Raji (cell line): ENCODE measurements around the gene ANXA3.

Experiments used
- POLR2A ChIP-seq: IDR thresholded peaks from 2 replicates; pipeline ENCODE4 v1.6.1; 2011; ENCODE audit warnings: low read depth, low read length, control low read depth; ENCODE audit not compliant: insufficient read depth

The ANXA3 gene

DNA sequence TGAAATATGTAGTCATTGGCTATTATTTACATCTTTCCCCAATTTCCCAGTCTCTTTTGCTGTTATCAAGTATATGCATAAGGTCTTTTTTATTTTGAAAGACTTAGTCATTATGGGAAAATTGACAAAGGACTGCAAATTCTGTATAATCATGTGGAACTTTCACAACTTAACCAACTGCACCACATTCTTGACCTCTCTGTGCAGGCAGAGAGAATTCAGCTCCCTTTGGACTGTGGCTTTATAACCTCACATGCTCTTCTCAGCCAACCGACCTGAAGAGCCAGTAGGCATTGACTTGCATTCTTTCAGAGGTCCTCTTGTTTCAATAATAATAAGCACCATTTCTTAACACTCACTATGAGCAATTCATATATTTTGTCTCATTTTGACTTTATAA, 66.9 kb downstream of the ANXA3 start:
- no peak for TF ChIP-seq POLR2A

DNA sequence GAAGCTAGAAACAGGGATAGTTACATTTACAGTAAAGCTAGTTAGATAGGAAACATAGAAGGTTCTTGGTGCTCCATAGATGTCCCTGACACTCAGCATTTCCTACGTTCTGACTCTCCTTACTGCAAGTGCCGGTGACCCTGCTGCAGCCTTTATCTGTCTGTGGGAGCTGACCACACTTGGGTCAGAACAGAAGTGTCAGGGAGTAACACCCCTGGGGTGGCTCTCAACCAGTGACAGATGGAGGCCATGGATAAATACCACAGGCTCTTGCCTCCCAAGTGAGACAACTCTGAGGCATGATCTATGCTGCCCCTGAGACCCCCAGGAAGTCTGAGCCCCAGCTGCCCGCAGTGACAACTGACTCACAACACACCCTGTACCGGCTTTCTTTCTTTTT, 69.8 kb downstream of the ANXA3 start:
- no peak for TF ChIP-seq POLR2A

GRCh38 chr4:78622253-78622979, 70.8 kb downstream of the ANXA3 start:
- no peak for TF ChIP-seq POLR2A

- TF ChIP-seq POLR2A = no peak
These were observed 72.5 kb downstream of the ANXA3 start for GRCh38 chr4:78624048-78624447.

DNA sequence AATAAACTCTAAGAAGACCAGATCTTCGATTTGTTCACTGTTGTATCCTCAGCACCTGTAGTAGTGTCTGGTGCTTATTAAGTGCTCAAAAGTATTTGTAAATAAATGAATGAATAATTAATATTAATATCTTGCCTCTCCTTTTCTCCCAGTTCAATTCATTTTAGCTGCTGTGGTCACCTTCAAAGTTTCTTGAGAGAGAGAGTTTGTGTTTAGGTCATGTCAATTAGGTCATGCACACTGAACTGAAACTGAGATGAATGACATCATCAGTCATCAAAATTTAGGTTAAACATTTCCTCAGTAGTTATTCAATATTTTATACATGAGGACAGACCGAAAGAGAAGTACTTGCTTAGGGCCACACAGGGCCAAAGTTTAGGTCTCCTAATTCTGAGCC, 73.5 kb downstream of the ANXA3 start:
- no peak for TF ChIP-seq POLR2A

DNA sequence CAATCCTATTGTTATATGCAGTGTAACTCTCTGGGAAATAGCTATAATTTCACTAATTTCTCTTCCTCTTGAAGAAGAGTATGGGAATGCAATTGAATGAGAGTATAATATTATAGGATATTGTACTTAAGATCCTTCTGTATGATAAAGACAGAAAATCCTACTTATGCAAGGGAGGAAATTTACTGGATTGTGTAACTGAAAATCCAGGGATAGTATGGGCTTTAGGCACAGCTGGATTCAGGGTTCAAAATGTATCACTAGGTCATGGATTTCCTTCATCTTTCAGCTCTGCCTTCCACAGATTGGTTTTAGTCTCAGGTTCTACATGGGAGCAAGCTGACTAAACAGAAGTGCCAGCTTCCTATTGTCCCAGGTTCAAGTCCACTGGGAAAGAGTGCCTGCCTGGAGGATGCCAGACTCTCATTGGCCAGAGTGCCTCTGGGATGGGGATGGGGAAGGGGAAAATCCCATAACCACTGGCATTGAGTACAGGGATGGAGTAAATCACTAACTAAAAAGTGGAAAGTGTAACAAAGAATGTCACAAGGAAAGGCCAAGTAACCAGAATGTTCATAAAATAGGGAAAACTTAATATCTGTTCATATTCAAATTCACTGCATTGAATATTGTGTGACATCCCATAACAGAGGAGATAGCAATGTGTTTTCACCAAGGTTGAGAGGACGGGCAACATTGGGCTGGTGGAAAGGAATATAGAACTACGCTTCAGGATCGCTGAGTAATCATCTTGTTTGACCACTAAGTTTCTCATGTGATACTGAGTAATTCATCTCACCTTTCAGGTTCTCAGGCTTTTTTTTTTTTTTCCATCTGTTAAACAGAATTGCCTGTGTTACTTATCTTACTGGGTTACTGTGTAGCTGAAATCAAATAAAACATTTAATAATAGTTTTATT, 75.7 kb downstream of the ANXA3 start:
- no peak for TF ChIP-seq POLR2A

DNA sequence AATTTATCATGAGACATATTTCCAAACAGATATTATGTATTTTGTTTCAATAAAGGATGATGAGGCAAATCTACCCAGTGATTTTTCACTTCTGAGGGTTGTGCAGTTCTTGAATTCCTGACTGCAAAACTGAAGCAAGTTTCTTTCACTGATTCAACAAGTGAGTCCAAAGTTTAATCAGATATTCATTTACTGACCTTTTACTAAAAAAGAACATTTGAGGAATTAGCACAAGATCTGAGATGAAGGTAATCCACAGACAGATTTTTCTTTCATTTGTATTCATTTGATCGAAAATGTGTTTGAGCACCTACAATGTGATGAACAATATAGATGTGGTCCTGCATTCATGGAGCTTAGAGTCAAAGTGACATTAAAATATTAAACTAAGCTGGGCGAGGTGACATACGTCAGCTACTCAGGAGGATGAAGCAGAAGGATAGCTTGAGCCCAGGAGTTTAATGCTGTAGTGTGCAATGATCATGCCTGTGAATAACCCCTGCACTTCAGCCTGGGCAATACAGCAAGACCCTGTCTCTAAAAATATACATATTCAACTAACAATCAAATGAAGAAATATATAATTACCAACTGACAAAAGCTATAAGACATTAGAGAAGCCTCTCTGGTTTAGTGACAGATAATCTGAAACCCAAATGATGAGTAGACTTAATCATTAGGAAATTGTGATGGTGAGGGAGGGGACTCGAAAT, 76.6 kb downstream of the ANXA3 start:
- no peak for TF ChIP-seq POLR2A

GRCh38 chr4:78629991-78630541, 78.5 kb downstream of the ANXA3 start:
- no peak for TF ChIP-seq POLR2A

DNA sequence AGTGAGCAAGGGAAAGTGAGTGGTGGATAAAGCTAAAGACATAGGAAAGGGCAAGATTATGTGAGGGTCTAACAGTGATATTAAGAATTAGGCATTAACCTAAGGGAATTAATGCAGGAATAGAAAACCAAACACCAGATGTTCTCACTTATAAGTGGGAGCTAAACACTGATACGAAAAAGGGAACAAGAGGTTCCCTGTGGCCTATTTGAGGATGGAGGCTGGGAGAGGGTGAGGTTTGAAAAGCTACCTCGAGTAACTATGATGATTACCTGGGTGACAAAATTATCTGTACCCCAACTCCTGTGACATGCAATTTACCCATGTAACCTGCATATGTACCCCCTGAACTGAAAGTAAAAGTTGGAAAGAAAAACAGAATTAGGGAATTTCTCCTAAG, 79.0 kb downstream of the ANXA3 start:
- TF ChIP-seq POLR2A = no peak

DNA sequence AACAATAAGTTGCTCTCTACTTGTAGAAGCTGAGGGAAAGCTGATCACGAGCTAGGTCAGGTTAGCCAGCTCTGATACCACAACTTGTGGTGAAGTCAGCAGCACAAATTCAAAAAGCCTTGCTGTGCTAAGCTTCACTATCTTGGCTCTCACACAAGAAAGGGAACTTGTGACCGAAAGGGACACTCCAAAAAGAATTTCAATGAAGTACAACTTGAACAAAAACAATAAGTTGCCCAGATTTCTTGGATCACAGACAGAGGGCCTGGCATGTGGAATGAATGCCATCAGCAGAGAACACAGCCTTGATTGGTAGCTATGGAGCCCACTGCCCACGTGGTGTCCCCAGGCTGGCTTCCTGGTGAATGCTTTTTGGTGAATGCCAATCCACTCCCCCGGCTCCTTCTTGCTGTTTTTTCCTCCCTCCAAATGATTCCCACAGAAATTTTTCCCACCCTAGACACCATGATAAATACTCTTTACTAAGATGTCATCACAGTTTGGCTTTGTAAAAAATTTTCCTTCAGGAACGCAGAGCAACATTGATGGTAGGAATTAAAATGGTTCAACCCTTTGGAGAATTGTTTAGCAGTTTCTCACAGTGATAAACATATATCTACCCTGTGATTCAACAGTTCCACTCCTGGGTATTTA, 82.6 kb downstream of the ANXA3 start:
- TF ChIP-seq POLR2A = no peak

- no peak for TF ChIP-seq POLR2A
These were observed 87.0 kb downstream of the ANXA3 start for GRCh38 chr4:78638337-78639172.

DNA sequence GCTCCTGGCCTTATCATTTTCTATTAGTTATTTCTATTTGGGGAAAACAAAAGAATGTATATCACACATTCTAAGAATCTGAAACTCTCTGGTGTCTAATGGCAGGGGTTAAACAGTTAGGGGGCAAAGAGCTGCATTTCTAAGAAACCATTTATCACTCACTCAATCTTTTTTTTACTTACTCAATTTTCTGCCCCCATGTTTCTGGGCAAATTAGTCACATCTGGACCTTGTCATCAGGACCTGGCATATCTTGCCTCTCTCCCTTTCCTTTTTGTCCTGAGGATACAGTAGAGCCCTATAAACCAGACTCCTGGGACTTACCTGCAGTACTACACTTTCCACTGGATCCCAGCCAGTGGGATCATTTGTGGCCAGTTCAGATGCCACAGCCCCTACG, 89.1 kb downstream of the ANXA3 start:
- TF ChIP-seq POLR2A = no peak

DNA sequence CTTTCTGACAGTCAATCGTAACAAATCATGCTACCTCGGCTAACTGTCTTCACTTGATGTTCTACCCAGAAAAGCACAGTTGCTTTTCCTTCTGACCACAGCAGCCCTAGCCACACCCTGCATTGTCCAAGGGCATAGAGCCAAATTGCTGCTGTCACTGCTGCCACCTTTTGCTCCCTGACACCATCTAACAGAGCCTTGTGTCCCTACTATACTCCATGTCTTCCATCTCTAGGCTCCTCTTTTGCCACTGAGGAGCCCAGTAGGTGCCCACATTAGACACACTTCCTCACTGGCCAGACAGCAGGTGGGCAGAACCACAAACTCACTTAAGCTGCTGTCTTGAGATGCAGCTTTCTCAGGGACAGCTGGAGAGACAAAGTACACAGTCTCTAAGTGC, 91.4 kb downstream of the ANXA3 start:
- TF ChIP-seq POLR2A = no peak
